Osteoblast (primary cell): ENCODE data around the gene CARMIL3. TPM values are rescaled to one million over a fixed set of nuclear protein-coding genes. Genes with fewer than 3 reads are reported as not detected.
A peak's percentile ranks its signal among the peaks of the same experiment; 100 is the strongest.

Experiments
- DNase-seq: peaks from one replicate; pipeline ENCODE4 v3.0.0; 2011; ENCODE audit warnings: low spot score, mixed read lengths; ENCODE audit not compliant: insufficient read length; ENCODE audit errors: missing footprints
- H2AFZ ChIP-seq: 2 replicates; pipeline ENCODE4 v1.6.0; 2011; ENCODE audit warnings: mild to moderate bottlenecking, low read length
- H3K27ac ChIP-seq: 2 replicates; pipeline ENCODE4 v1.5.1; 2011; ENCODE audit warnings: mild to moderate bottlenecking, low read depth, low read length, moderate library complexity
- H3K27me3 ChIP-seq: 2 replicates; pipeline ENCODE4 v1.6.0; 2012; ENCODE audit warnings: mild to moderate bottlenecking, control low read depth, inconsistent platforms, low read length, moderate library complexity; ENCODE audit not compliant: insufficient read depth
- H3K36me3 ChIP-seq: 2 replicates; pipeline ENCODE4 v1.5.1; 2011; ENCODE audit warnings: mild to moderate bottlenecking, low read length, control low read depth, moderate library complexity; ENCODE audit not compliant: insufficient read depth
- H3K4me1 ChIP-seq: 2 replicates; pipeline ENCODE4 v1.5.1; 2011; ENCODE audit warnings: mild to moderate bottlenecking, low read length, control low read depth, moderate library complexity; ENCODE audit not compliant: insufficient read depth
- H3K4me2 ChIP-seq: 2 replicates; pipeline ENCODE4 v1.6.0; 2011; ENCODE audit warnings: mild to moderate bottlenecking, low read length; ENCODE audit not compliant: insufficient read depth
- H3K4me3 ChIP-seq: fragments of 200-600 bp; sonication (generic); 3 replicates; pipeline ENCODE4 v1.5.1; 2012; ENCODE audit warnings: mild to moderate bottlenecking, low read length, inconsistent platforms; ENCODE audit not compliant: insufficient read depth
- H3K79me2 ChIP-seq: 2 replicates; pipeline ENCODE4 v1.6.0; 2012; ENCODE audit warnings: mild to moderate bottlenecking, low read length, control low read depth, inconsistent platforms; ENCODE audit not compliant: insufficient read depth
- H3K9me3 ChIP-seq: 2 replicates; pipeline ENCODE4 v1.5.1; 2011; ENCODE audit warnings: low read depth, low read length, control low read depth
- H4K20me1 ChIP-seq: 2 replicates; pipeline ENCODE4 v1.6.0; 2012; ENCODE audit warnings: mild to moderate bottlenecking, low read length, control low read depth; ENCODE audit not compliant: insufficient read depth
- total RNA-seq: library from RNA; depleted of rRNA; stranded (reverse); fragments of >200 nt; gene quantifications from 2 replicates; pipeline ENCODE4 v1.2.3, GENCODE V29; 2012
- TF ChIP-seq, protein P1 (sequence below): IDR thresholded peaks from 2 replicates; pipeline ENCODE4 v1.5.1; 2011; ENCODE audit warnings: mild to moderate bottlenecking, low read depth, low read length, moderate library complexity; ENCODE audit errors: extremely low read depth

Gene CARMIL3
- total RNA-seq, 1 donor = not detected

DNA sequence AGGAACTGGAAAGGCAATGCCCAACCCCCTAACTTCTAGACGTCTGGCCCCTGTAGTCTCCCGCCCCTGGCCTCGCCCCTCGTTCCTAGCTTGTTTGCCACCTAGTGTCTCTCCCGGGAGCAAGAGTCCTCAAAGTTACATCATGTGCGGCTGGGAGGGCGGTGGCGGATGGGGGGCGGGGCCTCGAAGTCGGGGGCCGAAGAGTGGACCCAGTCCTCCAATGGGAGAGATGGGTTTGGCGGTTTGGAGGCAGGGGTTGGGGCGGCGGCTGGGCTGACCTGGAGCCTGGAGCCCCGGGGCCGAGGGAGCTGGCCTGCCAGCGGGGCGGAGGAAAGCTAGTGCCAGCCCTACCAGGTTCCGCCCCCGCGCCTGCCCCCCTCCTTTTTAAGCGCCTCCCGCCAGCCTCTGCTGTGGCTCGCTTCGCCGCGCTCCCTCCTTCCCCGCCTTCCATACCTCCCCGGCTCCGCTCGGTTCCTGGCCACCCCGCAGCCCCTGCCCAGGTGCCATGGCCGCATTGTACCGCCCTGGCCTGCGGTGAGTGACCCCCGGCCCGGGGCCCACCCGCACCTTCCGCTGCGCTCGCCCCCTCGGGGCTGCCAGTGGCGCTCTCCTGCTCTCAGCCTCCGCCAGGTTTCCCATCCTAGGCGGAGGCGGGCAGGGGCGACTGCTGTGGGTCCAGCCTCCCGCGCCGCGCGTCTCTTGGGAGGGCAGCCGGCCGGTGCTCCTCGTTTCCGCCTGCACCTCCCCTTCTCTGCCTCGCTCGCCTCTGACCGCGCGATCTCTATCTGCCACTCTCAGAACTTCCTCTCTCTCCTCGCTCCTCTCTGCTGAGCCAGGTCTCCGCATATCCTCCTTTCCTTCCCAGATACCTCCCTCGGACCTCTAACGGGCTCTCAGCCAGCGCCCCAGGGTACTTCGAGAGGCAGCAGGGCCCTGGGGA, 42.4 kb downstream of the CARMIL3 start, which contains the start of gene PCK2:
PCK2 (plus strand) TSS at position 411 of the 940 bp plus-strand sequence; CDS start at position 506, 95 bp downstream.
- no peaks in the 10 kb centered on the region for H3K27me3 ChIP-seq
- peak within 1 kb of the TSS; percentile 91 for H2AFZ ChIP-seq
- TF ChIP-seq, protein P1, sequence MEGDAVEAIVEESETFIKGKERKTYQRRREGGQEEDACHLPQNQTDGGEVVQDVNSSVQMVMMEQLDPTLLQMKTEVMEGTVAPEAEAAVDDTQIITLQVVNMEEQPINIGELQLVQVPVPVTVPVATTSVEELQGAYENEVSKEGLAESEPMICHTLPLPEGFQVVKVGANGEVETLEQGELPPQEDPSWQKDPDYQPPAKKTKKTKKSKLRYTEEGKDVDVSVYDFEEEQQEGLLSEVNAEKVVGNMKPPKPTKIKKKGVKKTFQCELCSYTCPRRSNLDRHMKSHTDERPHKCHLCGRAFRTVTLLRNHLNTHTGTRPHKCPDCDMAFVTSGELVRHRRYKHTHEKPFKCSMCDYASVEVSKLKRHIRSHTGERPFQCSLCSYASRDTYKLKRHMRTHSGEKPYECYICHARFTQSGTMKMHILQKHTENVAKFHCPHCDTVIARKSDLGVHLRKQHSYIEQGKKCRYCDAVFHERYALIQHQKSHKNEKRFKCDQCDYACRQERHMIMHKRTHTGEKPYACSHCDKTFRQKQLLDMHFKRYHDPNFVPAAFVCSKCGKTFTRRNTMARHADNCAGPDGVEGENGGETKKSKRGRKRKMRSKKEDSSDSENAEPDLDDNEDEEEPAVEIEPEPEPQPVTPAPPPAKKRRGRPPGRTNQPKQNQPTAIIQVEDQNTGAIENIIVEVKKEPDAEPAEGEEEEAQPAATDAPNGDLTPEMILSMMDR = no peak
- no peaks in the 10 kb centered on the region for H4K20me1 ChIP-seq
- DNase-seq = peak; percentile 98
- H3K79me2 ChIP-seq = peaks cover 10% of the 10 kb centered on the region
- peak within 1 kb of the TSS; percentile 89 for H3K4me2 ChIP-seq
- H3K36me3 ChIP-seq = peaks cover 5% of the 10 kb centered on the region
- H3K9me3 ChIP-seq = no peaks in the 10 kb centered on the region
- peaks cover 10% of the 10 kb centered on the region for H3K4me1 ChIP-seq
- H3K4me3 ChIP-seq = peak within 1 kb of the TSS; percentile 92
- peak within 1 kb of the TSS; percentile 57 for H3K27ac ChIP-seq

DNA sequence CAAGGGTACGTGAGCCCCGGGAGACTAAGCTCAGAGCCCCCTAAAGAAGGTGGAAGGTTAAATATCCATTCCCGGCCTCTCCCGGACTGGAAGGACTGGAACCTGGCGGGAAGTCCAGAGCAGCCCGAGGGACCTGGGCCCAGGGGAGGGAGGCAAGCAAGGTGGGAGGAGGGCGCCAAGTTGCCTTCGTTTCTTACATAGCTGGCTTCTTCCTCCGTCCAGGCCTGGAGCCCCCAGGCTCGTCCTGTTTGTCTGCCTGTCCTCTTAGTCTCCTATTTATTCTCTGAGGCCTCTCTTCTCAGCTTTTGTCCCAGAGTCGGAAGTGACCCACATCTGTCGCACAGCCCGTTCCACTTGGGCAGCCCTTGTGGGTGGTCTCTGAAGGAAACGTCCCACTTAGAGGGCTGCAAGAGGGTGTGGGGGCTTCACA, 43.0 kb downstream of the CARMIL3 start:
- Histone ChIP-seq H3K36me3 (peaks cover 5% of the 10 kb centered on the region), H3K27me3 (no peaks in the 10 kb centered on the region), H3K27ac (peak overlapping the region; percentile 57), H3K4me3 (peak overlapping the region; percentile 92), H4K20me1 (no peaks in the 10 kb centered on the region), H3K9me3 (no peaks in the 10 kb centered on the region), H3K4me1 (peaks cover 10% of the 10 kb centered on the region), H3K4me2 (peak overlapping the region; percentile 89), H3K79me2 (peaks cover 10% of the 10 kb centered on the region), H2AFZ (peak overlapping the region; percentile 91)
- peak; percentile 66 for DNase-seq
- TF ChIP-seq, protein P1 = no peak

DNA sequence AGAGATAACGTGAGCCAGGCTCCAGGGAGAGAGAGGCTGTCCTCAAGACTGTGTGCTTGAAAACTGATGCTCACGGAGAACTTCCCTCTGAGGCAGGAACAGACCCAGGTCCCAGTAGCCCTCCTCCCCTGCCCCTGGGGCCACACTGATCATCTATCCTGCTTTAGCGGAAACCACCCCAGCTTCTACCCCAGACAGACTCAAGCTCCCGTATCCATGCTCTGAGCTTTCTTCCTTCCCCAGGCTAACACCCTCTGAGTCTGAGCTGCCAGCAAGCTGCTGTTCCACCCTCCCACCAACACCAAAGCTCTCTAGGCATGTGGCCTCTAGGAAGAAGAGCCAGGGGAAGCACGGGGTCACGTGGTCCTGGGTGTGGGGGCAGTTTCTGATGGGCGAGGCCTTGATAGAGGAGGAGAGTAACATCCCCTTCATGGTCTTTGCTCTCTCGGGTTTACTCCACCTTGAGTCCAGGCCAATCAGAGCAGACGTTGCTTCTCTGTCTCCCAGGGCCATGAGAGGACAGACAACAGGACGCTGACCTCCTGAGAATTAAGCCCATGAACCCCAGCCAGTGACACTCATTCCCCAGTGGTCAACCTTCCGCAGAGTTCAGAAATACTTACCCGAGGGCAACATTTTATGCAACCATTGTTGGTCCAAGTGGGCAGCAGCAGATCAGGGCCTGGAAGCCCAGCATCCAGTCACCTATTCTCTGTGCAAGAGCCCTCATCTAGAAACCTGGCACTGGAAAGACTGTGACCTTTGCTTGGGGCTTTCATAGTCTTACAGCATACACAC, 43.7 kb downstream of the CARMIL3 start:
- H3K9me3 ChIP-seq = no peaks in the 10 kb centered on the region
- peak overlapping the region; percentile 57 for H3K27ac ChIP-seq
- peak; percentile 84 for DNase-seq
- H3K27me3 ChIP-seq = no peaks in the 10 kb centered on the region
- TF ChIP-seq, protein P1 = no peak
- no peaks in the 10 kb centered on the region for H4K20me1 ChIP-seq
- H3K4me1 ChIP-seq = peaks cover 10% of the 10 kb centered on the region
- H3K4me3 ChIP-seq = peak overlapping the region; percentile 92
- H2AFZ ChIP-seq = peak overlapping the region; percentile 91
- H3K4me2 ChIP-seq = peak overlapping the region; percentile 89
- H3K36me3 ChIP-seq = peaks cover 8% of the 10 kb centered on the region
- peaks cover 10% of the 10 kb centered on the region for H3K79me2 ChIP-seq
